ENCODE results near the gene MAT2B.

Gene MAT2B

GRCh38 chr5:163562071-163562470 is 56.7 kb downstream of the MAT2B start:
- DNase-seq, result no peak

DNA sequence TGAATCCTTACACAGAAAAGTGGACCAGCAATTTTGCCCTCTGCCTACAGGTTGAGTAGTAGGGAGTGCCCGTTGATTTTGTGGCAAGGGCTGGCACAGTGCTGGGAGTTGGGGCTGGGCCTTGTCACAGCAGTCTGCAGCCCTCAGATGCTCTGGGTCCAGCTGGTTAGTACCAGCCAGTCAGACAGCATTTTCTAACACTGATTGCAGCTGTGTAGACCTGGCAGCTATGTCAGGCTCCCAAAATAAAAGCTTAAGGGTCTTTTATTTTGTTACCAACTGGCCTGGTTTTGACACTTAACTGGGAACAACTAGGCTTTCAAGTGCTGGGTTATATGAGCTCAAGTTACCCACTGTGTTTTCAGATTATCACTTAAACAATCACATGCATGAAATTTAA is 57.7 kb downstream of the MAT2B start:
- DNase-seq, result no peak

- DNase-seq, result no peak
These were observed 58.5 kb downstream of the MAT2B start for GRCh38 chr5:163563880-163564279.

DNA sequence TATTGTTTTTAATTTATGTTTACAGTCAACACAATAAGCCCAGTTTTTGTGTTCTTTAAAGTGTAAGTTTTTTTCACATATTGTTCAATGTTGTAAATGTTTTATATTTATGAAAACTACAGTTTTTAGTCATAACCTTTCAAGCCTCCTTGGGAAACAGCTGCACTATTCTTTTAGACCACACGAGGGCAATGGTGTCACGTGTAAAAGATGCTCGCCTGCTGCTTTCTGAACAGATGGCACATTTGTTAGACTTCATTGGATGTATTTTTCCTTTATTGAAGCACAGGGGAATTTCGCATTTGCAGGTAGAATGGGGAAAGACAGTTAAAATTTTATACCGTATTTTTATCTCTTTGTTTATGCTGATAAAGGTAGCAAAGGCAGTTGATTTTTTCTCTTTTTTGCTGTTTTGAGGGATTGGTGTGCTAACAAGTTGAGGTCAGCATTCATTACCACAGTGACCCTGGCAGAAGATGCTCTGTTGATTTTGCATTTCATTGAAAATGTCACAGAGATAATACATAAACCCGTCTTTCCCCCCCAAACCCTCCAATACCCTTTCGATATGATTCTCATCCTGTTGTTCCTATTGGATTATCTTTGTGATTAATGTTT is 59.0 kb downstream of the MAT2B start:
- peak in 10 of 14 donors; percentile 1 to 59 (median 16) for DNase-seq

GRCh38 chr5:163565492-163565891 is 60.1 kb downstream of the MAT2B start:
- DNase-seq, result peak in 1 of 14 donors; percentile 25

GRCh38 chr5:163565931-163566608 is 60.7 kb downstream of the MAT2B start:
- peak in 5 of 14 donors; percentile 1 to 43 (median 23) for DNase-seq

DNA sequence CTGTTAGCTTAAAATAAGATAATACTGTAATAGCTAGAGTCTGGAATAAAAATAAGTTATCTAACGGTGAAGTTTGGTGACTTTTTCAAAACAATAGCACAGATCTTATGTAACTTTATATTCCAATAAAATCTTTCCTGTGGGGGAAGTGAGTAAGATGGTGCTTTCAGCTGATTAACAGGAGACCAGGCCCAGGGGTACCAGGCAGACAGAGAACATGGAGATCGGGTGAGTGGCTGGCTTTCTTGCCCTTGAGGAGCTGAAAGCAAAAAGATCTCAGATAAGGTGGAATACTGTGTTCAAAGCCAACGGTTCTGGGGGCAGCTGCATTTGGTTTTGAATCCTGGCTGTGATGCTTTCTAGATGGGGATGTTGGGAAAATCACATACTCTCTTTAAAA is 61.3 kb downstream of the MAT2B start:
- peak in 1 of 14 donors; percentile 21 for DNase-seq

- no peak for DNase-seq
These were observed 62.4 kb downstream of the MAT2B start for GRCh38 chr5:163567811-163568210.

Data from C1 segment of cervical spinal cord (tissue), 14 donors.